Measurements from ENCODE around the gene ADD2.

DNA sequence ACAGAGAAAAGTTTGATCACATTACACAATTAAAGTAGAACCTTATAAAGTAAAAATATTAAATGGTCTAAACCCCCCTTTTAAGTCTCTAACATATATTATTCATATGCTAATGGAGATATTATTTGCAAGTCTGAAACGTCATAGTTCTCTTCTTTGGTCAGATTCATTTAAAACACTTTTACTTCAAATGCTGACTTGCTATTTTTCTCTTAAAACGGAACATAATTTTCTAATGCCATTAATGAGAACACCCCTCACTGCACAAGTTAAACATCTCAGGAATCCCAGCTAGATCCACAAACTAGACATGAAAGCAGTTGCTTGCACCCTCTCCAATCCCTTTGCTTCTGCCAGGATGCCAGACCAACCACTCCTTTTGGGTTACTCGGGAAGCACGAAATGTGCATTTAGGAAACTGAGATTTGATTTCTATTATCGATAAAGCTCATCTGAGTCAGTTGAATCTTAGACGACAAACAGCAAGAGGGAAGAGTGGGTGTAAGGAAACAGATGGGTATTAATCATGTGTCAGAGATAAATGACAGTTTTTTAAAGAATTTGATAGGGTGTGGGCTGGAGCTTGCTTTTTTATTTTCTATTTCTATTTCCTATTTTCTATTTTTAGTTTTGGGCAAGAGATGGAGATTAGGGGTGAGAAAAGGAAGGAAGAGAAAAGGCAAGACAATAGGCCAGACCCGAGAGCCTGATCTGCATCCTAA, 1.5 kb downstream of the ADD2 start:
- TF ChIP-seq, protein P1, sequence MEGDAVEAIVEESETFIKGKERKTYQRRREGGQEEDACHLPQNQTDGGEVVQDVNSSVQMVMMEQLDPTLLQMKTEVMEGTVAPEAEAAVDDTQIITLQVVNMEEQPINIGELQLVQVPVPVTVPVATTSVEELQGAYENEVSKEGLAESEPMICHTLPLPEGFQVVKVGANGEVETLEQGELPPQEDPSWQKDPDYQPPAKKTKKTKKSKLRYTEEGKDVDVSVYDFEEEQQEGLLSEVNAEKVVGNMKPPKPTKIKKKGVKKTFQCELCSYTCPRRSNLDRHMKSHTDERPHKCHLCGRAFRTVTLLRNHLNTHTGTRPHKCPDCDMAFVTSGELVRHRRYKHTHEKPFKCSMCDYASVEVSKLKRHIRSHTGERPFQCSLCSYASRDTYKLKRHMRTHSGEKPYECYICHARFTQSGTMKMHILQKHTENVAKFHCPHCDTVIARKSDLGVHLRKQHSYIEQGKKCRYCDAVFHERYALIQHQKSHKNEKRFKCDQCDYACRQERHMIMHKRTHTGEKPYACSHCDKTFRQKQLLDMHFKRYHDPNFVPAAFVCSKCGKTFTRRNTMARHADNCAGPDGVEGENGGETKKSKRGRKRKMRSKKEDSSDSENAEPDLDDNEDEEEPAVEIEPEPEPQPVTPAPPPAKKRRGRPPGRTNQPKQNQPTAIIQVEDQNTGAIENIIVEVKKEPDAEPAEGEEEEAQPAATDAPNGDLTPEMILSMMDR (conservative IDR thresholded peaks at IDR 0.05; ENCODE audit: low read depth in 2 of 2) = no peak
- TF ChIP-seq EZH2 (IDR thresholded peaks at IDR 0.05; ENCODE audit: low read depth, unreplicated experiment) = no peak

Data from GM23338 (cell line).